IPS-15b (cell line): ENCODE measurements around the gene DNAJB6.

Experiments
- H3K27me3 ChIP-seq: one replicate; pipeline ENCODE4 v1.6.1; 2013; ENCODE audit warnings: low read length; ENCODE audit not compliant: control insufficient read depth, insufficient read depth
- H3K36me3 ChIP-seq: one replicate; pipeline ENCODE4 v1.6.1; 2013; ENCODE audit warnings: low read length; ENCODE audit not compliant: control insufficient read depth, insufficient read depth
- H3K4me1 ChIP-seq: one replicate; pipeline ENCODE4 v1.6.1; 2013; ENCODE audit warnings: mild to moderate bottlenecking, low read length; ENCODE audit not compliant: control insufficient read depth, insufficient read depth
- H3K4me3 ChIP-seq: one replicate; pipeline ENCODE4 v1.5.1; 2013; ENCODE audit warnings: low read depth, low read length
- H3K9ac ChIP-seq: one replicate; pipeline ENCODE4 v1.6.1; 2013; ENCODE audit warnings: low read depth, mild to moderate bottlenecking, low read length
- H3K9me3 ChIP-seq: one replicate; pipeline ENCODE4 v1.6.1; 2013; ENCODE audit warnings: mild to moderate bottlenecking, low read length; ENCODE audit not compliant: control insufficient read depth, insufficient read depth

The DNAJB6 gene

DNA sequence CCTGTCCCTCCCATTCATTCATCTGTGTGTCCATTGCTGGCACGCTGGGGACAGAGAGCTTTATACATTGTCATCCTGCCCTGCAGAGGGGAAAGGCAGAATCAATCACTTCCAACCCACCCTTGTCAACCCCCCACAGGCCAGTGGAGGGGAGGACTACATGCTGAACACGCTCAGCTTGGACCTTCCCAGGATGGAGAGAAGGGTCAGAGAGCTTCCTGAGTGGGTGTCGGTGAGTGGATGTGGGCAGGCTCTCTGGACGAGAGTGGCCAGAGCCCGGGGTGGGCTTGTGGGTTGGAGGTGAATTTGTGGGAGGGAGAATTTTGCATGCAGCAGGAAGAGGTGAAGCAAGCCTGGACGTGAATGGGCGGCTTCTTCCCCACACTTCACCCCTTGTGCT is 93.9 kb downstream of the DNAJB6 start:
- no peak overlapping the region for H3K4me3 ChIP-seq
- H3K27me3 ChIP-seq = no peaks in the 10 kb centered on the region
- H3K9ac ChIP-seq = no peak overlapping the region
- H3K4me1 ChIP-seq = no peaks in the 10 kb centered on the region
- peaks cover 5% of the 10 kb centered on the region for H3K36me3 ChIP-seq
- H3K9me3 ChIP-seq = no peaks in the 10 kb centered on the region

DNA sequence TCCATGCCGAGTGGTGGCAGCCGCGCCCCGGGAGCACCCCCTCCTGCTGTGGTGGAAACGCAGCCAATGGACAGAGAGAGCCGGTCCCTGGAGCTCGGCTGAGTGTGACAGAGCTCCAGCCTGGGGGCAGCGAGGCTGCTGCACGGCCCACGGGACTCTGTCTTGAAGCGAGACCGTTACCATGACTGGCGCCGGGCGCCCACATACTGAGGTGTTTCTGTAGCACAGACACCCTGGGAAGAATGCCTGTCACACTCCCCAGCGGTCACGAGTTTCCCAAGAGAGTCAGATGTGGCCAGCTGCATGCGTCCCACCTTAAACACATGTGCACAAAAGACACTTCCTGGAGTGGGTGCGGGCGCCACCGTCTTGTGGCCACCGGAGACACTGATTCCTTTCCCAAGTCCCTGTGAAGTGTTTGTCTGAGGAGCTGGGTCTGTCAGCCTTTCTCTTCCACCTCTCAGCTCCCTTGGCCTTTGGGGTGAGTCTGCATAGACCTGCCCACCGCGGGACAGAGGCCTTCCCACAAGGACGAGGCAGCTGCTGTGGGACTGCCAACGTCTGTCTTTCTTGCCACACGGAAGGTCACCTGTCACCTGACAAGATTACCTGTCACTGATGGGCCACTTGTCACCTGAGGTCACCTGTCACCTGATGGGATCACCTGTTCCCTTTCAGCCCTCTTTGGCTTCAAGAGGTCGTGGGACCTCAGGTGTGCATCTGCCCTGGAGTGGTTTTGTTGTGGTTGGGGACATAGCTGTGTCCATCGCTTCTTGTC is 94.6 kb downstream of the DNAJB6 start:
- no peak overlapping the region for H3K4me3 ChIP-seq
- H3K36me3 ChIP-seq = peaks cover 5% of the 10 kb centered on the region
- H3K27me3 ChIP-seq = no peaks in the 10 kb centered on the region
- H3K4me1 ChIP-seq = no peaks in the 10 kb centered on the region
- no peaks in the 10 kb centered on the region for H3K9me3 ChIP-seq
- no peak overlapping the region for H3K9ac ChIP-seq

DNA sequence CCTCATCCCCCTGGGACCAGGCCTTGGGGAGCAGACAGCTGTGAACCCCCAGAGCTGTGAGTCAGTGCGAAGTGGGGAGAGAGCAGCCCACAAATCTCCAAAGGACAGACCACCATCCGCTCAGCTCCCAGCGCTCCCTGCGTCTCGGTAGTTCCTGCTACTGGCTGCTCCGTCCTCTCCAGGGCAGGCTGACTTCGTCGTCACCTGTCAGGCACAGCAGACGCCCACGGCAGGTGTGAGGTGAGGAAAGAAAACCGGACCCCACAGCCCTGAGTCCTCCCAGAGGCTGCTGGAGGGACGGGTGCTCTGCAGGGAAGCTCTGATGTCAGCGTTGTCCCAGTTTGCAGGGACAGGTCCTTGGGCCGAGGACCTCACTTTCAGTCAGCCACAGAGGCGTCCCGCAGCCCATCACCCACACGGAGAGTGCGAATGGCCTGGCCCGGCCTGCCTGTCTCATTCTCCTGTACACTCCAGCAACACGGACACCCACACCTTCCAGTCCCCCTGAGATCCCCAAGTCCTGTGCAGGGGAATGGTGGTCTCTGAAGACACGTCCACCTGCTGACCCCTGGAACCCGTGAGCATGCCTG is 95.2 kb downstream of the DNAJB6 start:
- no peaks in the 10 kb centered on the region for H3K27me3 ChIP-seq
- no peaks in the 10 kb centered on the region for H3K4me1 ChIP-seq
- H3K9ac ChIP-seq = peak overlapping the region; percentile 60
- H3K36me3 ChIP-seq = peaks cover 5% of the 10 kb centered on the region
- H3K4me3 ChIP-seq = no peak overlapping the region
- no peaks in the 10 kb centered on the region for H3K9me3 ChIP-seq

DNA sequence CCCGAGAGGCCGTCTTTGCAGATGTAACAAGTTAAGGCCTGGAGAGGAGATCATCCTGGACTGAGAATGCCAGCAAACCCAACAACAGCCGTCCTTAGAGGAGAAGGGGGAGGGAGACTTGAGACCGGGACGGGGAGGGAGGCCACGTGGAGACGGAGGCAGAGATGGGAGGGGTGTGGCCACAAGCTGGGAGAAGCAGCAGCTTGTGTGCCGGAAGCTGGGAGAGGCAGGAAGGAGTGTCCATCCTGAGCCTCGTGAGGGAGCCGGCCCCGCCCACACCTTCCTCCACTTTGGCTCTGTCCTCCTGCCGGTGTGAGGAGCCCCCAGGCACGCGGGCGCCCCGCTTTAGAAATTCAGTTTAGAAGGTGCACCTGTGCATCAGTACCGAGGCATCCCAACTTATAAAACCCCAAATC is 95.7 kb downstream of the DNAJB6 start:
- H3K9ac ChIP-seq = peak overlapping the region; percentile 60
- H3K4me1 ChIP-seq = no peaks in the 10 kb centered on the region
- H3K4me3 ChIP-seq = peak overlapping the region; percentile 43

DNA sequence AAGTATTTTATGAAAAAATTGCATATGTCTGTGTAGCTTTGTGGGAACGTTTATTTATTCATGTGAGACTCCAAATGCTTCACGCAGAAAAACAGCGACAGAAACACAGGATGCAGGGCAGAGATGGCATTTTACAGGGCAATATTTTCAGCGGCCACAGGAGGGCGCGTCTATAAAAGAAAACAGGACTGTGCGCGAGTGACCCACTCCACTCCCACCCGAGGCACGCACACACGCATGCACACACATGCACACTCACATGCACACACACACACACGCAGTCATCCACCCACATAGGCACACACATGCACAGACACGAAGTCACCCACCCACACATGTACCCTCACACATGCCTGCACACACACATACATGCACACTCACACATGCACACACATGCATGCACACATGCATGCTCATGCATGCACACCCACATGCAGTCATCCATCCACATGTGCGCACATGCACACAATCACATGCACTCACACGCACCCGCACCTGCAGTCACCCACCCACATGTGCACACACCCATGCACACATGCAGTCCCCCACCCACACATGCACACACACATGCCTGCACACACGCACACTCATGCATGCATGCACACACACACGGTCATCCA is 96.3 kb downstream of the DNAJB6 start:
- H3K27me3 ChIP-seq = no peaks in the 10 kb centered on the region
- H3K4me1 ChIP-seq = no peaks in the 10 kb centered on the region
- peak overlapping the region; percentile 43 for H3K4me3 ChIP-seq
- peaks cover 5% of the 10 kb centered on the region for H3K36me3 ChIP-seq
- no peak overlapping the region for H3K9ac ChIP-seq
- no peaks in the 10 kb centered on the region for H3K9me3 ChIP-seq

More for the DNA sequence above, 95.7 kb downstream of the DNAJB6 start:
- Histone ChIP-seq H3K36me3 (peaks cover 5% of the 10 kb centered on the region), H3K9me3 (no peaks in the 10 kb centered on the region), H3K27me3 (no peaks in the 10 kb centered on the region)

DNA sequence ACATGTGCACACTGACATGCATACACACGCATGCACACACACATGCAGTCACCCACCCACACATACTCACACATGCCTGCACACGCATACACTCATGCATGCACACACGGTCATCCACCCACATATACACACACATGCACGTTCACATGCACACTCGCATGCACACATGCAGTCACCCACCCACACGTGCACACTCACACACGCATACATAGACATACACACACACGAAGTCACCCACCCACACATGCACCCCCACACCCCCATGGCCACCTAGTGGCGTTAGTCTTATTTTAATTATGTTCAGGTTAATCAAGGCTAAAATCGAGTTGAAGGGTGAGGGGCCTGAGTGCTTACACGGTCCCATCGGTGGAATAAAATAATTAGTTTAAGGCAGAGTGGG is 96.8 kb downstream of the DNAJB6 start:
- Histone ChIP-seq H3K4me3 (no peak overlapping the region), H3K9ac (no peak overlapping the region), H3K36me3 (peaks cover 5% of the 10 kb centered on the region), H3K4me1 (no peaks in the 10 kb centered on the region), H3K9me3 (no peaks in the 10 kb centered on the region), H3K27me3 (no peaks in the 10 kb centered on the region)

DNA sequence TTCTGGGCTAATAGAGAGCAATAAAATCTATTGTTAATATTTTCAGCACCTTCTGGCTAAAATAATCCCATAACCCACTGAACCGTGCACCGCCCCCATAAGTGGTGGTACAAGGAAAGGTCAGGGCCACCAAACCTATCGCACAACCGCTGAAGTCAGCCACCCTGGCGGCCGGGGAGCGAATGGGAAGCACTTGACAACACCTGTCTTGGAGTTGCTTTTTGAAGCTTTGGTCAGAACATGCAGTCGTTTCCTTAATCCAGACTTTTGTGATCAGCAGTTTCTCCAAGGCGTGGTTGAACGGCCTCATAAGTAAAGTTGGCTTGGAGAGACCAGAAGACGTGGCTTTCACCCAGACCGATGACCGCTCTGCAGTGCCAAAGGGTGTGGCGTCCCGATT is 97.4 kb downstream of the DNAJB6 start:
- no peaks in the 10 kb centered on the region for H3K9me3 ChIP-seq
- H3K27me3 ChIP-seq = no peaks in the 10 kb centered on the region
- peaks cover 5% of the 10 kb centered on the region for H3K36me3 ChIP-seq
- H3K4me1 ChIP-seq = no peaks in the 10 kb centered on the region
- no peak overlapping the region for H3K4me3 ChIP-seq
- H3K9ac ChIP-seq = no peak overlapping the region

DNA sequence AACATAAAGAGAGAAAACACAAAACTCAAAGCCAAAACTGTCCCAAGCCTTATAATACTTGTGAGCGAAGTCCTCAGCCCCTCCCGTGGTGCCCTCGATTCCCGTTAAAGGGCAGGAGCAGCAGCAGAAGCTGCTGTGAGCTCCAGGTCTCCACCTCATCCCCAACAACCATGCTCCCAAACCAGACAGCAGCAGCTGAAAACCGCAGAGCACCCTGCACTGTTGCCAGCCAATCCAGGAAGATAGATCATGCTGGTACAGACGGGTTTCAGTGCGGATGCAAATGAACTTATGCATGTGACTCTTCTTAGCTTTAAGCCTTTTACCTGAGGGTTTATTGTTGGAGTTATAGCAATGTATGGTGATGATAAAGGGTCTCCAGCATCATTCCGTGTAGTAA is 97.9 kb downstream of the DNAJB6 start:
- Histone ChIP-seq H3K9ac (no peak overlapping the region), H3K4me3 (no peak overlapping the region), H3K27me3 (no peaks in the 10 kb centered on the region), H3K4me1 (no peaks in the 10 kb centered on the region), H3K36me3 (peaks cover 5% of the 10 kb centered on the region), H3K9me3 (no peaks in the 10 kb centered on the region)

DNA sequence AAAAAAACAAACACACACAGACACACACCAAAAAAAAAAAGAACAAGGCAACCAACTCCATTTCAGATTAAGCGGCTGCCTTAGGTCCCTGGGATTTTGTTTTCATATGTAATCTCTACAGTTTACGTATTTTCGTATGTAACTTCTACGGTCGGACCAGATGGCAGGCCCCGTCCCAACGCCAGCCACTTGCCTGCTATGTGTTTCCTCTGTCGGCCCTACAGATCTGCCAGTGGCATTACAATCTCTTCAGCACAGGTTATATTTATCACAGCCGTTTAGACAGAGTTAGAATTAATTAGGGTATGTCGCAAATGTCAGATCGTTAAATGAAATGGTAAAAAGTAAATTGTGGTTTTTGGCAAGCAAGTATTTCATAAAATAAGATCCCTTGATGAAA is 99.3 kb downstream of the DNAJB6 start:
- H3K4me3 ChIP-seq = no peak overlapping the region
- H3K36me3 ChIP-seq = peaks cover 2% of the 10 kb centered on the region
- H3K9ac ChIP-seq = no peak overlapping the region
- no peaks in the 10 kb centered on the region for H3K4me1 ChIP-seq
- no peaks in the 10 kb centered on the region for H3K27me3 ChIP-seq
- H3K9me3 ChIP-seq = no peaks in the 10 kb centered on the region

DNA sequence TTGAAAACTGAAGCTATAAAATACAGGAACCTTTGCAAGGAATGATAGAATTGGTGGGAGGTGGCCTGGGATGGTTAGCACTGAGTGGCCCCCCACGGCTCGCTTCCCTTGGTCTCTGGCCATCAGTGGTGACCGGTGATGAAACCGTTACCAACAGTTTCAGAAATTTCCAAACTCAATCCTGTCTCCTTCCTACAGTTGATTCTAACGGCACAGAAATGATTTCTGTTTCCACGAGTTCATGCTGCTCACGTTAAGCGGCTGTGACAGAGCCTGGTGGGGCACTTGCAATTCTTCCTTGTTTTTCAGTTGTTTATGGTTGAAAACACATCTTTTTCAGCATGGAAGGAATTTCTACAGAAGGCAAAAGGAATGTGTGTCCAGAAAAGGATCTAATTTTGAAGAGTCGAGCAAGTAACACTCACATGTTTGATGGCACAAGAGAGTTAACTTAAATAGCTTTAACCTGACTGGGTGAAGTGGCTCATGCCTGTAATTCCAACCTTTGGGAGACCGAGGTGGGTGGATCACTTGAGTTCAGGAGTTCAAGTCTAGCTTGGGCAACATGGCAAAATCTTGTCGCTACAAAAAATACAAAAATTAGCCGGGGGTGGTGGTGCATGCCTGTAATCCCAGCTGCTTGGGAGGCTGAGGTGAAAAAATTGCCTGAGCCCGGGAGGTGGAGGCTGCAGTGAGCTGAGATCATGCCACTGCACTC is 100.1 kb downstream of the DNAJB6 start:
- no peaks in the 10 kb centered on the region for H3K27me3 ChIP-seq
- H3K9ac ChIP-seq = no peak overlapping the region
- no peaks in the 10 kb centered on the region for H3K4me1 ChIP-seq
- H3K4me3 ChIP-seq = no peak overlapping the region
- no peaks in the 10 kb centered on the region for H3K9me3 ChIP-seq
- peaks cover under 1% of the 10 kb centered on the region for H3K36me3 ChIP-seq

DNA sequence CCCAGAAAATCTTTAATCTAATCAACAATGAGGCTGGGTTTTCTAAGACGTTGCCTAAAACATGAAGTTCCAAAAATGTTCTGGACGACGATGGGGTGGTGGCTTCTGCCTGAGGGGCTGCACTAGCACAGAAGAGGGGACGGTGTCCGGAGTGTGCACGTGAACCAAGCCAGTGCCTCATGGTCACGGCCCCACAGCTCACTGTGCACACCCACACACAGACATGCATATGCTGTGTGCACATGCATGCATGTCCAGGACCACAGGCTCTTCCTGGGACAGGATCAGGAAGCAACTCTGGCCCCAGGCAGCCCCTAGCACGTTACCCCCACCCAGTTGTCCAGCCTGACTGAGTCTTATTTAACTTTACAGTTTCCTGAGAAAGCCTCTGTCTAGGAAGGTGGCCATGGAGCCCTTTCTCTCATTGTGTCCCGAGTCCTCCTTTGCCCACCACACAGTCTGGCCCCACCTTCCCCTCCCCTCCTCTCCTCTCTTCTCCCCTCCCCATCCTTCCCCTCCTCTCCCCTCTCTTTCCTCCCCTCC is 100.8 kb downstream of the DNAJB6 start:
- H3K9me3 ChIP-seq = no peaks in the 10 kb centered on the region
- no peaks in the 10 kb centered on the region for H3K36me3 ChIP-seq
- H3K4me1 ChIP-seq = no peaks in the 10 kb centered on the region
- no peak overlapping the region for H3K4me3 ChIP-seq
- H3K9ac ChIP-seq = no peak overlapping the region
- no peaks in the 10 kb centered on the region for H3K27me3 ChIP-seq
